Body of pancreas (tissue), 4 donors: ENCODE measurements around the gene LRRC28.

Experiments used
- CTCF ChIP-seq, 7 experiments: fragments of 450-650 bp in 4 of 7; fragments of 200-600 bp in 3 of 7; sonication (generic) in 3 of 7; IDR thresholded peaks; one replicate each; pipeline ENCODE4 v1.5.1; 2016 to 2019; ENCODE audit warnings: antibody characterized with exemption in 7 of 7
- POLR2A ChIP-seq, 3 donors: fragments of 450-650 bp; IDR thresholded peaks; one replicate each; pipeline ENCODE4 v1.6.1; 2016; ENCODE audit warnings: antibody characterized with exemption in 3 of 3, mild to moderate bottlenecking in 2 of 3

GRCh38 chr15:99385865-99386264 is 134.6 kb downstream of the LRRC28 start:
- TF ChIP-seq CTCF (IDR thresholded peaks at IDR 0.05) (no peak), POLR2A (IDR thresholded peaks at IDR 0.05) (no peak)
